NCI-H2081 (cell line): ENCODE measurements around the gene QKI.
"Not testable (repeated sequence)": the region's sequence is repeated elsewhere in the genome, so short reads cannot be mapped to it uniquely, and the experiment has no call there.

Source experiments
- DNase-seq, 2 experiments: peaks; one replicate each; lab custom pipeline; 2025; lab: John Stamatoyannopoulos, UW

Gene QKI

GRCh38 chr6:163414117-163414945 lies at the start of gene QKI:
Gene QKI, plus strand, starts transcription at chr6:163414718. Its CDS starts 476 bp downstream, at chr6:163415194.
- peak; percentile 21 to 30 for DNase-seq

- DNase-seq = no peak
These were observed 48.2 kb upstream of the QKI start for GRCh38 chr6:163366288-163366687.

DNA sequence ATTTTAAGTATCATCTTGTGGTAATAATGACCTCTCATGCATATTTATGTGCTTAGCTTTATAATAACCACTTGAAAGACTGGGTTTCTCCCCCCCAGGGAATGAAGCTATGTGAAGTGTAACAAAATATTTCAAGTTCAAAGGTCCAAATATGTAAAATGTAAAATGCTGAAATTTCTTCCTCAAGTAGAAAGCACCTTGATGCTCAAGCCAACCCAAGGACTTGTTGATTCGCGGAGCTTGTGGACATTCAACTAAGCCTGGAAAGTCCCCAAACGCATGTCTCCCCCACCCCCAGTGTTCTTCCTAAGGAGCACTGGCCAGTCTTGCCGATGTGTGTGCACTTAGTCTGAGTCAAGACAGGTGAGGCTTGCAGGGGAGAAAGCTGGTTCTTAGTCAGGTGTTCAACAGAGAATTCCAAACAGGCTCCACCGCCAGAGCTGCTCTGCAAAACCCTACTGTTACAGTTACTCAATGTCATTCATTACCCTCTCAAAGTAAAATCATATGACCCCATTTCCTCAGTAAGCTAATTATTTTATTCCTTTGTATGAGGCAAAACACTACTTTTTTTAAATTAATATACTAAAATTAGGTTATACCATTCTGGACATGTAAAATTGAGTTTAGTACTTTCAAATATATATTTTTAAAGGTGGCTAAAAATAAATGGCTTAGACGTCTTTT lies 46.9 kb upstream of the QKI start:
- no peak for DNase-seq

GRCh38 chr6:163369141-163369540 lies 45.4 kb upstream of the QKI start:
- no peak for DNase-seq

GRCh38 chr6:163369628-163370365 lies 44.7 kb upstream of the QKI start:
- DNase-seq = no peak

DNA sequence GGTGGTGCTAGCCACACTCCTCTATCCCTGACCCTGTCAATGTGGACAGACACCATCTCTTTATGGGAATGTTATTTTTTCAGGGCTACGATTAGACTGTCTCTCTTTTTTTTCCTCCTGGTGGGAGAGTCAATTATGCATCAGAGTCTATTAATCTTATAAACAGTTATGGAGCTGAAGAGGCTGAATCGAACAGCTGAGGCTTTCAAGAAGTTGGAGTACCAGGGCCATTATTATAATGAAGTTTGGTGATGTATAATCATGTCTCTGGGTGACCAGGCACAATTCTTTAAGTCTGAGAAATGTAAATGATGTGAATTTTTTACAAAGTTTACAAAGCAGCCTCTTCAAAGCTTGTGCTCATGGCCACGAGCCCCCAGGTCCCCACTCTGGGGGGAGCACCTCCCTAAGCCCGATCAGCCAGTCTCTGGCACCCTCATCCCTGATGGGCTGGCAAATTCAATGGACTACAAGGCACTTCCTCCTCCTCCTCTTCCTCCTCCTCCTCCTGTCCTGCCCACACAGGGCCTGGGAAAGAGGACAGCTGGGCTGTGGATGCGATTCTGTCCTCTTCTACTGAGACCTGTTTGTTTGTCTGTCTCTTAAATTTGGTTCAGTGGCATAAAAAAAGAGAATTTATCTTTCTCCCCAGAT lies 43.9 kb upstream of the QKI start:
- DNase-seq = no peak

DNA sequence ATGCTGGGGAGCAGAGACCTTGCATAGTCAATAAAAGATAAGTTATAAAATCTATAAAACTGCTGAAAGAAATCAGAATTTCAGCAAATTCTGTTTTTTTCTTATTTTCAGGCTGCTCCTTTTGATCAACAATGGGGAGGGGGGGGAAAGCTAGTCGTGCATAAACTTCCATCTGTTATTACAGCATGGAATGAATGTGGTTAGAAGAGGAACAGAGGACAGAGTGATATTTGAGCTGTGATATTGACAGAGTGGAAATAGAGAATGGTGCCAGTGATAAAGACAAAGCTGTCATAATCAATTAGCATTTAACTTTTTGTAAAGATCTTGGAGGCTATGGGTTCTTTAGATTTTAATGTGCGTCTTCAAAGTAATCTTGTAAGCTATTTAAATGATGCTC lies 43.4 kb upstream of the QKI start:
- no peak for DNase-seq

GRCh38 chr6:163373240-163373639 lies 41.3 kb upstream of the QKI start:
- no peak for DNase-seq

GRCh38 chr6:163375361-163375760 lies 39.2 kb upstream of the QKI start:
- DNase-seq = no peak

DNA sequence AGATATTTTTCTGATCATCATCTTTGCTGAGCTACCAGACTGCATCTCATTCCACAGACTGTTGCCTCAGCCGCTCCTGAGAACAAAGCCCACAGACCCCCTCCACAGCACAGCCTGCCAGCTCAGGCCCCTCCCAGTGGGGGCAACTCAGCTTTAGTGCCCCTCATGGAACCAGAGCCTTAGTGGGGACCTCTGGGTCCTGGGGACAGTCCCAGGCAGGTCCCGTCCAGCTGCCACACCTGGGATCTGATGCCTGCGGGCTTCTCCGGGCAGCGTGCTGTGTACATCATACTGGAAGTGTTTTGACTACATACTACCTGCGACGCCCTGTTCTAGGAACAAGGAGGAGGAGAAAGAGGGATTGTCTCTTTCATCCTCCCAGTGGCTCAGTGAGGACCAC lies 38.3 kb upstream of the QKI start:
- no peak for DNase-seq

GRCh38 chr6:163377561-163377960 lies 37.0 kb upstream of the QKI start:
- DNase-seq = no peak

- no peak for DNase-seq
These were observed 34.3 kb upstream of the QKI start for GRCh38 chr6:163380216-163380615.

DNA sequence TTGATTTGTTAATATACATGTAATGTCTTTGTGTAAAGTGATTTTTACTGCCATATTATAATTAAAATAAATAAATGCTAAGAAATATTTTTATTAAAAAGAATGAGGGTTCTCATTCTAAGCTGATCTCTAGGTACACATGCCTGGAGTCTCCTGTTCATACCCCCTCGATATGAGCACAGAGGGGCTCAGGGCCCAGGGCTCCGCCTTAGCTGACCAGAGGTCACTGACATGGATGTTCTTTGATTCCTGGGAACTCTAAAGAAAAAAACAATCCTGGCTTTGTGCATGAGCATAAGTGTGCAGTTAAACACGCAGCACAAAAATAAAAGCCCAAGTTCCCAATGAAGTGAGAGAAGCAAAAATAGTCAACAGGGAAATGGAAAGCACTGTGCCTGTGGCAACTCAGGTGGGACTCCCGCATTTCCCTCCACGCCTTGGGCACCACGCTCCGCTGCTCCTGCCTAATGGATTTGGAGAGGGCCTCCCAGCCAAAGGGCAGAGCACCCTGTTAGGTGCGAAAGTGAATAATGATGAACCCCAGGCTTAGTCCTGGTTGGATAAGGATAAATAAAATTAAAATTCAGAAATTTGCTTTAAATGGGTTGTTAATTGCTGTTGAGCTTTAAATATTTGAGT lies 33.3 kb upstream of the QKI start:
- no peak for DNase-seq

- DNase-seq = not testable (repeated sequence)
These were observed 31.1 kb upstream of the QKI start for GRCh38 chr6:163383396-163383795.

DNA sequence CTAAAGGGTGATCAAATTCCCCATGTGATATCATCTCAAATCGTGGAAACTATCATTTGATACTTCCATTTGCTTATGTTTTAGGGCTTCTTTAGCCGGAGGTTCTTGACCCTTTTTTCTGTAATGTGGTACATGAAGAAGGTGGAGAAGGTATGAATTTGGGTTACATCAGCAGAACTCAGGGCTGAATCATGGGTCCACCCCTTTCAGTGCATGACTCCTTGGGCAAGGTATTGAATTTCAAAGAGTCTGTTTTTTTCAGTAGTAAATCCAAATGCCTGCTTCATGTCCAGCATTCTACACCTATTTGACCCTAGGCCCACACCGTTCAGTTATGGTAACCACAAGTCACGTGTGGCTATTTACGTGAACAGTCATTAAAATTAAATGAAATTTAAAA lies 30.6 kb upstream of the QKI start:
- DNase-seq = no peak

- DNase-seq = no peak
These were observed 30.0 kb upstream of the QKI start for GRCh38 chr6:163384510-163384909.

- not testable (repeated sequence) for DNase-seq
These were observed 29.0 kb upstream of the QKI start for GRCh38 chr6:163385503-163385902.

DNA sequence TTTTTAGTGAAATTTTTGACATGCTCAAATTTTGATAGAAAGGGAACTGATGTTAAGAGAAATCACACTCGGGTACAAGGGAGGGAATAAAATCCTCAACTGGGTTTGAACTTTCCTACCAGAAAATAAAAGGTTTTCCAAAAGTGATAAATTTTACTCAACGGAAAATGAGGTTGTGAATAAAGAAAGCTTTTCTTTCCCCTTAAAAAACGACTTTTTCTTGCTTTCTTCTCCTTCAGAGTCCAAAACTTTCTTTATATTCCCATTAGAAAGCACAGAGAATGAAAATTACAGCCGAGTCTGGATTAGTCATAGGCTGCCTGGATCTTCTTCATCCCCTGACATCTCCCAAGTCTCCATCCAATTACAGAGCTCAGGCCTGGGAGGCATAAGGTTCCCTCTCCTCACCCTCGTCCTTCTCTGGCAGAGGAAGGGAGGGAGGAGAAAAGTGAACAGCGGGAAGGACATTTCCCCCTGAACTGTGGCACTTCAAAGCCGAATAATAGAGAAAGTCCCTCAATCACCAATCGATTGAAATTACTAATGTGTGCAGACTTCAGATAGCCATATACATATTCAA lies 28.1 kb upstream of the QKI start:
- DNase-seq = no peak

- no peak for DNase-seq
These were observed 27.2 kb upstream of the QKI start for GRCh38 chr6:163387317-163387716.

GRCh38 chr6:163389354-163389753 lies 25.2 kb upstream of the QKI start:
- no peak for DNase-seq

DNA sequence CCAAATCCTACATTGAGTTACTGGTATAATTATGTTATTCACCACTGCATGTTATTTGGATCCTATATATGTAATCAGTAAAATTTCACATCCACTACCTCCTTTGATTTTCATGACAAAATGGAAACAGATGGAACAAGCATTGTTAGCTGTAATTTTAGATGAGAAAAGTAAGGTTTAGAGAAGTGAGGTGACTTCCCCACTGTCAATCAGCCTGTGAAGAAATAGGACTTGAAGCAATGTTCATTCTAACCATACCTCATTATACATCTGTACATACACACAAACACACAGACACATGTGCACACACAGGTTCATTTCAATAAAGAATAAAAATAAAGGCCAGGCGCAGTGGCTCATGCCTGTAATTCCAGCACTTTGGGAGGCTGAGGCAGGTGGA lies 23.7 kb upstream of the QKI start:
- no peak for DNase-seq
